NCI-H1105 treated with DMSO at 0.1 percent for 48 hours (cell line): Measurements from ENCODE around the gene TCERG1L.
"Not testable (repeated sequence)": the region's sequence is repeated elsewhere in the genome, so short reads cannot be mapped to it uniquely, and the experiment has no call there.

ENCODE experiments used
- DNase-seq: peaks from one replicate; lab custom pipeline; 2025; lab: John Stamatoyannopoulos, UW

The TCERG1L gene

GRCh38 chr10:131143425-131144165 is 167.9 kb downstream of the TCERG1L start:
- DNase-seq = no peak

DNA sequence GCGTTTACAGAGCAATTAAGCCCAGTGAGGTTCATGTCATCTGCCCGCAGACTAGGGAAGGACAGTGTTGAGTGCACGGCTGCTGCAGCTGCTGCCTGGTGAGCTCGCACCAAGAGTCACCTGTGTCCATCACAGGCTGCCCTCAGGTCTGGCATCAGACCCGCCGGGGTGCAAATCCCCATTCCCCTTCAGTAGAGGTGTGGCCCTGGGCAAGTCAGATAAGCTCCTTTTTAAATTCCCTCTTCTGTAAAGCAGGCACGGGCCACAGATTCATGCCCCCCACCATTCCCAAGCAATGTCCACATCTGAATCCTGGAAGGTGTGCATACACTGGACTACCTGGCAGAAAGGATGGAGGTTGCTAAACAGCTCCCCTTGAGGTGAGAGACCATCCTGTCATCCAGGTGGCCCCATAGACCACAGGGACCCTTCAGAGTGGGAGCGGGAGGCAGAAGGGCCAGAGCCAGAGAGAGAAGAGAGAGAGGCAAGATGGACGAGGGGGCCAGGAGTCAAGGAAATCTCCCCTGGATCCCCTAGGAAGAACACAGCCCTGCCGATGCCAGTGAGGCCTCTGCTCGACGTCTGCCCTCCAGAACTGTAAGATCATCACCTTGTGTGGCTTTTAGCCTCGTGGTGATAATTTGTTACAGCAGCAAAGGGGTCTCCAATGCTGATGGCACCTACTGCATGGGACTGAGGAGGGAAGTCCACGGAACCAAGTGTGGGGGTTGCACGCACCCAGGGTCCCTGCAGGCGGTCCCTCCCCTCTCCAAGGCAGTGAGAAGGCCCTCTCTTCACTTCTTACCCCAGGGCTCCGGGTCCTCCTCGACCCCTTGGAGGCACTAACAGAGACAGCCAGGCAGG is 168.8 kb downstream of the TCERG1L start:
- DNase-seq = no peak

GRCh38 chr10:131141645-131142516 is 169.6 kb downstream of the TCERG1L start:
- DNase-seq = peak; percentile 95

DNA sequence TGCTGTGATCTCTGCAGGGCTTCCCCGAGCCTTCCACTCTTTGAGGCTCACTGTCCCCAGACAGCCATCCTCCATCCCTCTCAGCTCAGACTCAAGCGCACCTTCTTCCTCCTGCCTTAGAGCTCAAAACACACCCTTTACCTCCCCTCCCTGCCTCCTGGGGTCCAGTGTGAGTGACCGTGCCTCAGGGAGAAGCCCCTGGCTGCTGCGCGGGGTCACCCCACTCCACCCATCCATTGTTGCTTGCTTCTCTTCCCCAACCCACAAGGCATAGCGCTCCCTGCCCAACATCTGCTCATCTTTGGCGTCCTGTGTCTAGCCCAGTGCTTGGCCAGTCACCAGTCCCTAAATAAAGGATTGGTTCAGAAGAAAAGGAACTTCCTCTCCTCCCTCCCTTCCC is 170.3 kb downstream of the TCERG1L start:
- no peak for DNase-seq

DNA sequence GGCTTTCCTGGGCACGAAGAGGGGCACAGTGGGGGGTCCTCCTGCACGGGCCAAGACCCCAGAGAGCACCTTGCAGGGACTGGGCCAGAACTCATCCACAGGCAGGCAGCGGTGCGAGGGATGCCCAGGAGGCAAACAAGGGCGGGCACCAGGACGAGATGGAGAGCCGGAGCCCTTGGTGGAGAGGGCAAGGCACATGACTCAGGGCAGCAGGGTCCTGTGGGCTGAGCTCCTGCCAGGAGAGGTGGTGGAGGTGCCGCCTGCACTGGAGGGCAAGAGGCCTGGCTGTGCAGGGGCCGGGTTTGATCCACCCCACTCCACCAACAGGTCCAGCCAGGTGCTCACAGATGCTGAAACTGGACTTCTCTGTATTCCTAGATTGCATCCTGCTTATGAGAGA is 170.9 kb downstream of the TCERG1L start:
- no peak for DNase-seq

- no peak for DNase-seq
These were observed 174.3 kb downstream of the TCERG1L start for GRCh38 chr10:131137223-131137622.

GRCh38 chr10:131136336-131136735 is 175.2 kb downstream of the TCERG1L start:
- DNase-seq = not testable (repeated sequence)

DNA sequence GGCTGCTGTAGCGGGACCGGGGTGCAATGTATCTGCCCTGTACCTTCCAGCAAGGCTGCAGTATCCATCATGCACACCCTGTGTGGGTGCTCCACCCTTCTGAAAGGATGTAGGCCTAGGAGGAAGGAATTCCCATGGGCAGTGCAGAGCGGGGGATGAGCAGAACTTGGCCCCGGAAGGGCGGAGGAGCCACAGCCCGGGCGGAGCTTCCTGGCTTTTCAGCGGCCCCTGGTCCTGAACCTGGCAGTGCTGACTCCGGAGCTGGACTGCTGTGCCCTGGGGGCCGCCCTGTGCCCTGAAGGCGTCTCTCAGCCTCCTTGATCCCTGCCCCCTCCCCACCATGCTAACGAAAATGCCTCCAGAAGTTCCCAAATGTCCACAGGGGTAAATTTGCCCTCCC is 175.8 kb downstream of the TCERG1L start:
- DNase-seq = no peak

GRCh38 chr10:131134651-131135050 is 176.9 kb downstream of the TCERG1L start:
- DNase-seq = no peak

GRCh38 chr10:131134001-131134576 is 177.4 kb downstream of the TCERG1L start:
- no peak for DNase-seq

- no peak for DNase-seq
These were observed 178.8 kb downstream of the TCERG1L start for GRCh38 chr10:131132681-131133080.

- DNase-seq = no peak
These were observed 179.6 kb downstream of the TCERG1L start for GRCh38 chr10:131131726-131132591.

DNA sequence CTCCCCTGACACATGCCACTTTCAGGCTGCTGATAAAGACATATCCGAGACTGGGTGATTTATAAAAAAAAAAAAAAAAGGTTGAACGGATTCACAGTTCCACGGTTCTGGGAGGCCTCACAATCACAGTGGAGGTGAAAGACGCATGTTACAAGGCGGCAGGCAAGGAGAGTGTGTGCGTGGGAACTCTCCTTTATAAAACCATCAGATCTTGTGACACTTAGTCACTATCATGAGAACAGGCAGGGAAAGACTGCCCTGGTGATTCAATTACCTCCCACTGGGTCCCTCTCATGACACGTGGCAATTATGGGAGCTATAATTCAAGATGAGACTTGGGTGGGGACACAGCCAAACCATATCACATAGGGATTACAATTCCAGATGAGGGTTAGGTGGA is 181.5 kb downstream of the TCERG1L start:
- DNase-seq = no peak

- no peak for DNase-seq
These were observed 182.0 kb downstream of the TCERG1L start for GRCh38 chr10:131129544-131129943.

DNA sequence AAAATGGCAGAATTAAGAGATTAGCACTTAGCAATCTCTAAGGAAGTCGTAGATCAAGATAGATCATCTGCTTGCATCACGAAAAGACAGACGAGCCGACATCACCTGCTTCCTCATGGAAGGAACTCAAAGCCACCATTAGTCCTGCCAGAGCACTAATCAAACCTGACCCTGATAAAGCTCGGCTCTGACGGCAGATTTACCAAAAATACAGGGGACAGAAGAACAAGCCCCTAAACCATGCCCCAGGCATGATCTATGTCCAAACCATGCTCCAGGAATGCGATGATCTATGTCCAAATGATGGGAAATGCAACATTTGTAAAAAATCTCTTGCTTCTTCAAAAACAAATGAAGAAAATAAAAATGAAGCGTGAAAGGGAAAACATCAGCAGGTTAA is 182.8 kb downstream of the TCERG1L start:
- no peak for DNase-seq

DNA sequence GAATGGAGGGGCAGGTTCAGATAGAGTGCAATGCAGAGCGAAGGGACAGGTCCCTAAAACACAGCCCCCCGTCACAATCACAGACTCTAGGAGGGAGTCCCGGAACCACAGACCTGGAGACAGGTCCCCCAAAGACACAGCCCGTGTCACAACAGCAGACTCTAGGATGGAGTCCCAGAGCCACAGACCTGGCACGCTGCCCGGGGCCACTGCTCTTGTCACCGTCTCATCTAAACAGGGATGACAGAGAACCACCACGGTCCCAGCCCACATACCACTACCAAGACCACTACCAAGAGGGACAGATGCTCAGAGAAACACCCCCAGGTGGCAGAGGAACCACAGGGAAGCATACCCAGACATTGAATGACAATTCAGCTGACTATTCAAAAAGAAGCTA is 183.9 kb downstream of the TCERG1L start:
- DNase-seq = no peak

- DNase-seq = no peak
These were observed 184.4 kb downstream of the TCERG1L start for GRCh38 chr10:131127138-131127589.

GRCh38 chr10:131126321-131127137 is 185.0 kb downstream of the TCERG1L start:
- peak; percentile 81 for DNase-seq

- DNase-seq = no peak
These were observed 185.9 kb downstream of the TCERG1L start for GRCh38 chr10:131125511-131126225.
